NCI-H526 (cell line): ENCODE results near the gene CSF1.
A peak's percentile ranks its signal among the peaks of the same experiment; 100 is the strongest.
"Not testable (repeated sequence)": the region's sequence is repeated elsewhere in the genome, so short reads cannot be mapped to it uniquely, and the experiment has no call there.

Experiments
- DNase-seq, 2 experiments: peaks; one replicate each; lab custom pipeline; 2025; lab: John Stamatoyannopoulos, UW

The CSF1 gene

DNA sequence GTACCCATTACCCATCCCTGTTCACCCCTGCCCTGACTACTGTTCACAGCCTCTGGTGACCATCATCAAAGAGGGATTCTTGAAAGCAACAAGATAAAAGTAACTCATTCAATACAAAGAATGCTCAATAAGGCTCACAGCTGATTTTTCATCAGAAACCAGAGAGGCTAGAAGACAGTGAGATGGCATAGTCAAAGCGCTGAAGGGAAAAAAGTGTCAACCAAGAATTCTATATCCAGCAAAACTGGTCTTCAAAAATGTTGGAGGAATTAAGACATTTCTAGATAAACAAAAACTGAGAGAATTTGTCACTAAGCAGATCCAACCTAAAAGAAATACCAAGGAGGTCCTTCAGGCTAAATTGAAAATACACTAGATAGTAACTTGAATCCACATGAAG, 27.1 kb downstream of the CSF1 start:
- no peak for DNase-seq

- no peak for DNase-seq
Measured at GRCh38 chr1:109938556-109938955, 27.9 kb downstream of the CSF1 start.

DNA sequence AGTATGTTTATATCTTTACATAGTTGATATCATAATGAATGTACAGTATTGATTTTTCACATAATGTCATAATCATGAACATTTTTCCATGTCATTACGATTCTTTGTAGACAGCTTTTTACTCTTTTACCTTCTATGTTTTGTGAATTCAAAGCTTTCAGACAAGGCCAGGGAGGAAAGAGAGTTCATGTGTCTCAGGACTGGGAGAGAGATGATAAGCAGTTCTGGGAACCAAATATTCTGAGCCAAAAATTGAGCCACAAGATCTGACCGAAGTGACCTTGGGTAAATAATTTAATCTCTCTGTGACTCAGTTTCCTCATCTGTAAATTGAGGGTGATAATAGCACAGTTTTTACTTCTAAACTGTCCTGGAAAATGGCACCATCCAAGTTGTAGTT, 31.8 kb downstream of the CSF1 start:
- DNase-seq = no peak

DNA sequence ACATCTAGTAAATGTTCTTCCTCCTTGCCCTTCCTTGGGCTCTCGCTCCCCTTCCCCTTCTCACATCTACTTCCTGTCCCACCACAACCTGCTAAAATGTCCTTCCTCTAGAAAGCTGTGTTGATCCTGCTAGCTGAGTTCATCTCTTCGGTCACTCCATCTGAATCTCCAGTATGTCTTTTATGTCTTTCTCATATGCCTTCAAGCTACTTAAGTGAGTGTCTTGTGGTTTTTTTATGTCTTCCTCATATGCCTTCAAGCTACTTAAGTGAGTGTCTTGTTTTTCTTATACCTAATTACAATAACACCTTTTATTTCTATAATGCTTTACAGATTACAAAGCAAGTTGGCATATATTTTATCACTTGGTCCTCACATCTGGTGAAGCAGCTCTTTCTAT, 33.9 kb downstream of the CSF1 start:
- DNase-seq = no peak

GRCh38 chr1:109946511-109946910, 35.9 kb downstream of the CSF1 start:
- DNase-seq = no peak

DNA sequence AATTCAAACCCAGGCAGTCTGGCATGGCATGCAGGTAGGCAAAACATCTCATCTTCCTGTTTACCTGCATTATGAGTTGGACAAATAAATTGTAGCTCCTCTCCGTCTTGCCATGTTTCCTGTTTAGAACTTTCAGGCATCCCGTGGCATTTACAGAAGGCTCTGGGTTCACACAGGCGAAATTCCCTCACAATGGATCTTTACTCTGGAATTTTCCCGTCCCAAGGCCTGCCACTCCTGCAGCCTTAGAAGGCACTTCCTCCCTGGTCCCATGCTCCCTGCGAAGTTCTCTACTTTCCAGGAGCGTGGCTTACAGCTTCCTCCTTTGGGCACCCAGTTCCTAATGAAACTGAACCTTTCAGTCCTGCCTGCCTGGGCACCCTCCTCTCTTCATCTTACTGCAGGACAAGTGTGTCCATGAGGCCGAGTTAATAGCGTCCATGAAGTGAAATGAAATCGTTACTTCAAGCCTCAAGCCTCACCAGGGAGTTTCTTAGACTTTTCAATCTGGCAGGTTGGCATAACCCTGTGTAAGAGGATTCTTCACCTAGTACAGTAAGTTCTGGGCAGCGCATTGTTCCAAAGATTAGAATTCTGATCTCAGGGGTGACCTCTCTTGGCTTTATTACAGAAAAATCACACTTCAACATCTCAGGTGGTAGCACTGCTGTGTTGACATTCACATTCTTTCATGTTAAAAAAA, 37.1 kb downstream of the CSF1 start:
- no peak for DNase-seq

DNA sequence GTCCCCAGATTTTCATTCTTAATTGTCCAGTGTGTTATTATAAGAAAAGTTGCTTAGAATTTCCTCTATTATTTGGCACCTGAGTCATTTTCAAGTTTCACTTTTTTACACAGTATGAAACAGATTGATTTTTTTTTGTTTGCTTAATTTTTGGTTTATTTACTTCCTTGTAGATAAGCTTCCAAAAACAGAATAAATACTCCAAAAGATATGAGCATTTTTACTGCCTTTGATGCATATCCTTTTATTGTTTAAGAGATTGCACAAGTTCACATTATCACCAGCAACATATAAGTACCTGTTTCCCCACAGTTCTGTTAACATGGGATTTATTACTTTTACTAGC, 37.6 kb downstream of the CSF1 start:
- DNase-seq = no peak

- DNase-seq = no peak
Measured at GRCh38 chr1:109950038-109950437, 39.4 kb downstream of the CSF1 start.

DNA sequence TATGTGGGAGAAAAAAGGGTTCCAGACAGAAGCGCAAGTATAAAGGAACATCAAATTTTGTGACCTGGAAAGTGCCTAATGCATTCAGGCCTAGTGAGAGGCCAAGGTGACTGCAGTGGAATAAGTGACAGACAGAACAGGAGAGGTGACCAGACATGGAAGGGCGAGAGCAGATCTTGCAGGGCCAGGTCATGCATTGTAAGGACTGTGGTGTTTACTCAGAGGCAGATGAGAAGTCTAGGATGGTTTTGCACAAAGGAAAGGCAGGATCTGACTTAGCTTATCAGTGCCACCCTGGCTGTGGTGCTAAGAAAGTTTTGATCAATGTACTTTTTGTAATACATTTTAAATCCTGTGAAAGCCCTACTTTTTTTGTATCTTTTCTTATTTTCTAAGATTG, 39.9 kb downstream of the CSF1 start:
- DNase-seq = no peak

DNA sequence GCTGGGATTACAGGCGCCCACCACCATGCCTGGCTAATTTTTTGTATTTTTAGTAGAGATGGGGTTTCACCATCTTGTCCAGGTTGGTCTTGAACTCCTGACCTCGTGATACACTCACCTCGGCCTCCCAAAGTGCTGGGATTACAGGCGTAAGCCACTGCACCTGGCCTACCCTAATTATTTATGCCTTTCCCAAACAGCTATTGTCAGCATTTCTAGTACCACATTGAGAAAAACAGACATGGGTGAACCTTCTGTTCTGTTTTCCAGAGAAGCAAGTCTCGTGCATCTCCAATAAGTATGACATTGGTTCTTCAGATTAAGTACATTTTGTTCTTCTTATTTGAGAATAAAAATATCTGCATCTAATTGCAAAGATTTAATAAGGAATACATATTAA, 40.9 kb downstream of the CSF1 start:
- not testable (repeated sequence) for DNase-seq

DNA sequence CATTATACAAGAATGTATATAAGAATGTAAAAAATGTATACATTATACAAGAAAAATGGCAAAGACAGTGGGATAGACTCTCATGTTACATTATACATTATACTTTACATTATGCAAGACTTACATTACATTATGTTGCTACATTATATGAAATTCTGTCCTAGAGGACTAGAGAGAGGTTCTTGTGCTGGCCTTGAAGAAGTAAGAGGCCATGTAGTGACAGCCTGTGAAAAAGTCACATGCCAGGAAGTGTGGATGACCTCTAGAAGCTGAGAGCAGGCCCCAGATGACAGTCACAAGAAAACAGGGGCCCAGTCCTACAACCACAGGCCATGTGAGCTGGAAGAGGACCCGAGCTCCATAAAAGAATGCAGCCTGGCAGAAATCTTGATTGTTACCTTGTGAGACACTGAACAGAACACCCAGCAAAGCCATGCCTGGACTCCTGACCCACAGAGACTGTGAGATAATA, 43.4 kb downstream of the CSF1 start:
- no peak for DNase-seq

DNA sequence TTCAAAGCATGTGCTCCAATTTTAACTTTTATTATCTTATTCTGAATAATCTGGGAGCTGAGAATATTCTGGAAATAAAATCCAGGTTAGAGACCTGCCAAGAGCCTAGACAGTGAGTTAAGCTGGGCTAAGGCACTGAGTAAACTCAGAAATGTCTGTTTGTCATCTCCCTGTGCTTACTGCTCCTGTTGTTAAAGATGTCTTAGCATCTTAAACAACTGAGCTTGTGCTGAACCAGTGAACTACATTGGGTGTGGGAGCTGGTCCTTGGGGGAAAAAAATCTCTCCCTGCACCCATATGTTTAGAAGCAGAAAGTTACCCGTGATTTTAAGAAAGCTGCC, 49.0 kb downstream of the CSF1 start:
- no peak for DNase-seq

- peak; percentile 95 to 98 for DNase-seq
Measured at GRCh38 chr1:109959974-109960744, 49.5 kb downstream of the CSF1 start.

DNA sequence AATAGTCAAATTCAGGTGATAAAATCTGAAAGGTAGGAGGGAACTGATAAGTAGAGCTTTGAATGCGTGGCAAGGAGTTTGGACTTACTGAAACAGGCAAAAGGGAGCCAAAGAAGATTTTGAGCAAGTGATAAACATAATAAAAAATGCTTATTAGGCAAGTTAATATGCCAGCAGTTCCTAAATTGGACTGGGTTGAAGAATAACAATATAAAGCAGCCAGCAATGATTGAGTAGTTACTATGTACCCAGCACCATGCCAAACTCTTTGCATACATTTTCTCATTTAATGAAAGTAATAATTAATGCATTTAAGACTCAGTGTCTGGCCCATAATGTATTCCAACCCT, 50.1 kb downstream of the CSF1 start:
- DNase-seq = no peak

GRCh38 chr1:109963864-109964263, 53.2 kb downstream of the CSF1 start:
- DNase-seq = no peak

- DNase-seq = no peak
Measured at GRCh38 chr1:109969146-109969829, 58.6 kb downstream of the CSF1 start.

GRCh38 chr1:109969907-109970306, 59.3 kb downstream of the CSF1 start:
- no peak for DNase-seq

- no peak for DNase-seq
Measured at GRCh38 chr1:109971559-109971958, 60.9 kb downstream of the CSF1 start.

- no peak for DNase-seq
Measured at GRCh38 chr1:109974191-109974590, 63.5 kb downstream of the CSF1 start.

DNA sequence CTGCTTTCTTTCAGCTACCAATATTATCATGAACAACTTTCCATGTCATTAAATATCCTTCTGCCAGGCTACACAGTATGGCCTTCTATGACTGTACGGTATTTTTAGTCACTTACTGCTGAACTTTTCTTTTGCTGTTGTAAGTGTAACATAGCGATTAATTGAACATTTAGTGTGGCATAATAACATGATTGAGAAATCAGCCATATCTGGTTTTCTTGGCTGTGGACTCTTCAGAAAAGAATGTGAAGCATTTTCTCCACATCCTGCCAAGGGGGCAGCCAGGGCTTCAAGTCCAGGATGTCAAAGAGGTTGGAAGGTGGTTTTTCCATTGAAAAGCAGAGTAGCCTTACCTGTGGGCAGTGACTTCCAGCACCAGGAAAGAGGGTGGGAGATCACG, 65.1 kb downstream of the CSF1 start:
- no peak for DNase-seq

DNA sequence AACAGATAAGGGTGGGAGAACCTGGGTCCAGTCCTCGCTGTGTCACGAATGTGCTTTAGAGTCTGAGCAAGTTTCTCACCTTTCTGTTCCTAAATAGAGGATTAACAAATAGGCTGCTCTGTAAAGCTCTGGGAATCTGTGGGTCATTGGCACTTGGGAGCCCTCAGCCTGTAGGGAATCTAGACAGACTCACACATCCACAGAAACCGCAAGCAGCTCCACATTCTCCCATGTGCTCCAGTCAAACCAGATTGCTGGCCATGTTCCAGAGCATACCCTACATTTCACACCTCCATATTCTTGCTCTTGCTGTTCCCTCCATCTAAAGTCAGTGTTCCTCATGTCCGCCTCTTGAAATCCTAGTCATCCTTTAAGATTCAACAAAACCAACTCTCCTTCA, 66.1 kb downstream of the CSF1 start:
- DNase-seq = no peak

GRCh38 chr1:109977225-109977624, 66.6 kb downstream of the CSF1 start:
- DNase-seq = no peak

- DNase-seq = no peak
Measured at GRCh38 chr1:109977657-109978378, 67.2 kb downstream of the CSF1 start.
